Adipocyte (in vitro differentiated cells): Measurements from ENCODE around the gene MYO18A.
A peak's percentile ranks its signal among the peaks of the same experiment; 100 is the strongest.

Experiments used
- DNase-seq: peaks from one replicate; pipeline ENCODE4 v3.0.0-alpha.2; 2015; ENCODE audit warnings: low read depth
- H3K27me3 ChIP-seq: replicated peaks from 2 replicates; pipeline ENCODE4 v1.7.0; 2013; ENCODE audit warnings: mild to moderate bottlenecking, low read length, moderate library complexity; ENCODE audit not compliant: control insufficient read depth, insufficient read depth
- H3K36me3 ChIP-seq: 2 replicates; pipeline ENCODE4 v1.7.0; 2013; ENCODE audit warnings: low read length, mild to moderate bottlenecking, moderate library complexity; ENCODE audit not compliant: control insufficient read depth, insufficient read depth, severe bottlenecking
- H3K4me1 ChIP-seq: 2 replicates; pipeline ENCODE4 v1.7.0; 2013; ENCODE audit warnings: mild to moderate bottlenecking, low read length, moderate library complexity; ENCODE audit not compliant: control insufficient read depth, insufficient read depth
- H3K4me3 ChIP-seq: 2 replicates; pipeline ENCODE4 v1.7.0; 2013; ENCODE audit warnings: mild to moderate bottlenecking, low read length, moderate library complexity
- H3K9ac ChIP-seq: 2 replicates; pipeline ENCODE4 v1.7.0; 2013; ENCODE audit warnings: mild to moderate bottlenecking, low read length, moderate library complexity
- H3K9me3 ChIP-seq: 2 replicates; pipeline ENCODE4 v1.7.0; 2013; ENCODE audit warnings: mild to moderate bottlenecking, low read length, moderate library complexity; ENCODE audit not compliant: control insufficient read depth

Gene MYO18A

DNA sequence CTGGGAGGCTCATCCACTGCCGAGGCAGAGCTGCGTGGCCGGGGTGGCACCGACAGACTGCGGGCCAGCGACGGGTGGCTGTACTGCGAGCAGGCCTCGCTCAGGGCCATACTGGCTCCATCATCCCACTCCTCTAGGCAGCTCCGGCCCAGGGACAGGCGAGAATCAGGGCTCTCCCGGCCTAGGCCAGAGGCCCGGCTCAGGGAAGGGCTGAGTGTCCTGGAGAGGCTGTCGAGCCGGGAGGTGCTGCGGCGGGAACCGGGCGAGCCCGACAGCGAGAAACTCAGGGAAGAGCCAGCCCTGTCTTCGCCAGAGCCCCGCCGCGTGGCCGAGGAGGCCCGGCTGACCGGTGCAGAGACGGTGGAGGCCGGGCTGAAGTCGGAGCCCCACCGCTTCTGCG, 99.9 kb downstream of the MYO18A start:
- no peak for DNase-seq
- Histone ChIP-seq H3K4me1 (peaks cover 5% of the 10 kb centered on the region), H3K4me3 (no peak overlapping the region), H3K36me3 (peaks cover 2% of the 10 kb centered on the region), H3K9me3 (no peaks in the 10 kb centered on the region), H3K27me3 (no peaks in the 10 kb centered on the region), H3K9ac (no peak overlapping the region)

DNA sequence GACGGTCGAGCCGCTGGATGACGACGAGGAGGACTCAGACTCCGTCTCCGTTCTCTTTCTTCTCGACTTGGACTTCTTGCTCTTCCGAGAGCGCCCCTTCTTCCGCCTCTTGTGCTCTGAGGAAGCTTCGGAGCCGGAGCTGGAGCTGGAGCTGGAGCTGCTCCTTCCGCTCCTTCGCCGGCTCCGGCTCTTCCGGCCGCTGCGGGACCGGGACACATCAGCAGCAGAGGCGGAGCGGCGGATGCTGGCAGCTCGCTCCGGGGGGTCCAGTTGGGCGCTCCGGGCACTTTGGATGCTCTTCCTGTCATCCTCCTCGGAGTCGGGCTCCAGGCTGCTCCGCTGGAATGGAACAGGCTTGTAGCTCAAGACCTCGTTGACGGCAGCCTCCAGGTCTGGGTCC, 100.3 kb downstream of the MYO18A start:
- Histone ChIP-seq H3K4me1 (peaks cover 5% of the 10 kb centered on the region), H3K27me3 (no peaks in the 10 kb centered on the region), H3K9ac (no peak overlapping the region), H3K9me3 (no peaks in the 10 kb centered on the region), H3K36me3 (no peaks in the 10 kb centered on the region), H3K4me3 (no peak overlapping the region)
- no peak for DNase-seq

DNA sequence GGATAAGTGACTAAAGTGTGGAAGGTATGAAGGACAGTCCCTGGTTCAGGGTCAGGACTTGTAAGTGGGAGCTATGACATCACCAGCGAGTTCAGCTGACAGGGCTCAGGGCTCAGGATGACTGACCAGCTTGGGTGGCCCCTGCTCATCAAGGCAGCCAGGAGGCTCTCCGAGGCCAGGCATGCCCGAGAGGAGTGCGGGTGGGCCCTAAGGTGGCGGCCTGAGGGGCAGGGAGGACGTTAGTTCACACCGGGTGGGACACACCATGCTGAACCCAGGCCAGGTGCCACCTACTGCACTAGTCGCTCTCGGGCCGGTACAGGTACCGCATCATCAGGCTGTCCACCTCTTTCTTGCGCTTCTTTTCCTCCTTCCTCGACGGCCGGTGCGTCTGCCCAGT, 100.8 kb downstream of the MYO18A start:
- H3K27me3 ChIP-seq = no peaks in the 10 kb centered on the region
- H3K4me3 ChIP-seq = no peak overlapping the region
- no peak for DNase-seq
- H3K9ac ChIP-seq = no peak overlapping the region
- peaks cover 5% of the 10 kb centered on the region for H3K4me1 ChIP-seq
- no peaks in the 10 kb centered on the region for H3K9me3 ChIP-seq
- no peaks in the 10 kb centered on the region for H3K36me3 ChIP-seq

DNA sequence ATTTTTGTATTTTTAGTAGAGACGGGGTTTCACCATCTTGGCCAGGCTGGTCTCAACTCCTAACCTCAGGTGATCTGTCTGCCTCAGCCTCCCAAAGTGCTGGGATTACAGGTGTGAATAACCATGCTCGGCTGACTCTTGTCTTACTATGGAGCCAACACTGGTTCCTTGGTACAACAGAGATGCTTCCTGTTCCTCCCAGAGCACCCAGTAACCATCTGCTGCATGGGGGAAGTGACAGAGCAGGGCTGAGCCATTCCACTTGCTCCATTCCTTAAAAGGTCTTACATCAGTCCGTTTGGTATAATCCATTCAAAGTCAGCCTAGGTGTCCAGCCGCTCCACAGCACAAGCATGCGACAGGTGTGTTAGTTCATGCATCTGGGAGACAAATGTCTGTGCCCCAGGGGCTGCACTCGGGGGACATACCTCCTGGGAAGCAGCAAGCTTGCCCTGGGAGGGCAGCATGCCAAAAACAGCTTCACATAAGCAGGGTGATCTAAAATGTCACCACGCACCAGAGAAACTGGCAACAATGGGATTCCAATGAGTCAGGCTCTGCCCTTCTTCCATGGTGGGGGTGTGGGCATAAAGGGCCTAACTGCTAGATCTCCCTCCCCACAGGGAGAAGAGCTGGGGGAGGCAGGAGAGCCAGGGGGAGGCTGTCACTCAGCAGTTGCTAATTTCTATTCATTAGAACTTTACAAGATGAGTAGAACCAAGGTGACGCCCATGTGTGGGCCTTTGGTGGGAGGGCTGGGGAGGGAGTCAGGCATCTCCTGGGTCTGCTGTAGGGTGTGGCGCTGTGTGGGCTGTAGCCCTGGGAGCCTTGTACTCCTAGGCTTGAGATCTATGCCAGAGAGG, 101.8 kb downstream of the MYO18A start:
- no peak overlapping the region for H3K4me3 ChIP-seq
- H3K9ac ChIP-seq = no peak overlapping the region
- H3K36me3 ChIP-seq = no peaks in the 10 kb centered on the region
- no peaks in the 10 kb centered on the region for H3K9me3 ChIP-seq
- H3K4me1 ChIP-seq = peaks cover 5% of the 10 kb centered on the region
- H3K27me3 ChIP-seq = peaks cover 5% of the 10 kb centered on the region
- peak; percentile 51 for DNase-seq

DNA sequence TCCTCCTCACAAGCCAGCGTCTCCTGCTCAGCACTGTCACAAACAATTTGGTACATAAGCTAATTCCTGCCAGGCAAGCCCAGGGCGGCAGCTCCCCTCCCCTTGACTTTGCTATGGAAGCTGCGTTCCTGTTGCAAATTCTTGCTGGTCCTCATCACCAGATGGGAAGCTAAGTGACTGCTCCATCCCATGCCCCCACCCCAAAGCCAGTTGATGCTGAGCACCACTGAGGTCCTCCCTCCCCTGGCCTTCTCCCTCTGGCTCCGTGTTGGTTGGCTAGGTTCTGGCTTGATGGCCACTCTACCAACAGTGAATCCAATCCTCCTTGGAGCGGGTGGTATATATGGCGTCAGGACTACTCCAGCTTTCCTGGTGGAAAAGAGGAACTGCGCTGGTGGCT, 102.9 kb downstream of the MYO18A start:
- Histone ChIP-seq H3K9ac (no peak overlapping the region), H3K9me3 (no peaks in the 10 kb centered on the region), H3K36me3 (no peaks in the 10 kb centered on the region), H3K27me3 (peaks cover 16% of the 10 kb centered on the region), H3K4me1 (peaks cover 5% of the 10 kb centered on the region), H3K4me3 (no peak overlapping the region)
- DNase-seq = no peak

DNA sequence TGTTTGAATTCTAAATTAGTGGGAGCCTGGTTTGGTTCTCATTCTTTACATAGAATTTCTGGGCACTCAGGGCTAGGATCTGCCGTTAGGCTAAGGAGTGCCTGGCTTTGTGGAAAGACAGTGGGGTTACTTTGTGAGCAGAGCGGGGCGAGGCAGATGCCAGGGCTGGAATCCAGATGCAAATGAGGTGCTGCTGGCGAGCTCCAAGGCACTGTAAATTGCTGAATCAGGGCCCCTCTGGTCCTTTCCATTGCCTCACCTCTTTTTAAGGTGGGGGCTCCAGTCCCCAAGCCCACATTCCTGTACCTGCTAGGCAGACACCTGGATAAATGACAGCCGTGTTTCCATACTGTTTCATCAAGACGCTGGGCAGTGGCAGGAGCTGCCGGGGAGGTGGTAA, 103.5 kb downstream of the MYO18A start:
- no peaks in the 10 kb centered on the region for H3K36me3 ChIP-seq
- H3K9ac ChIP-seq = no peak overlapping the region
- H3K27me3 ChIP-seq = peaks cover 18% of the 10 kb centered on the region
- H3K9me3 ChIP-seq = no peaks in the 10 kb centered on the region
- no peak overlapping the region for H3K4me3 ChIP-seq
- peaks cover 5% of the 10 kb centered on the region for H3K4me1 ChIP-seq
- no peak for DNase-seq

DNA sequence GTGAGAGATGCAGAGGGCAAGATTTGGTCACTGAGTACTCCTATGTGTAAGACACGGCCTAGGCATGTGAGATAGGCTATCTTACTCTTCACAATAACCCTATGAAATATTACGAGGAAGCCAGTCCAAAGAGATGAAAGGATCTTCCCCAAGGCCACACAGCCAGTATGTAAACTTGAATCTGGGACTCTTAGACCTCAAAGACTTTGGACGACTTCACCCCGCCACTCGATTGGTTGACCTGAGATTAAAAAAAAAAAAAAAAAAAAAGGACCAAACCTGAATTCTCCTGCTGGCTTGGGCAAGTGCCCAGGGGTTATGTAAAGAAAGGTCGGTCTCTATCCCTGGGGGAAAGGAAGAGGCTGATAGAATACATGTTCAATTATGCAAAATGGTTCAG, 104.1 kb downstream of the MYO18A start:
- H3K4me3 ChIP-seq = no peak overlapping the region
- H3K27me3 ChIP-seq = peaks cover 24% of the 10 kb centered on the region
- H3K36me3 ChIP-seq = no peaks in the 10 kb centered on the region
- no peak overlapping the region for H3K9ac ChIP-seq
- DNase-seq = no peak
- peaks cover 5% of the 10 kb centered on the region for H3K4me1 ChIP-seq
- H3K9me3 ChIP-seq = no peaks in the 10 kb centered on the region

DNA sequence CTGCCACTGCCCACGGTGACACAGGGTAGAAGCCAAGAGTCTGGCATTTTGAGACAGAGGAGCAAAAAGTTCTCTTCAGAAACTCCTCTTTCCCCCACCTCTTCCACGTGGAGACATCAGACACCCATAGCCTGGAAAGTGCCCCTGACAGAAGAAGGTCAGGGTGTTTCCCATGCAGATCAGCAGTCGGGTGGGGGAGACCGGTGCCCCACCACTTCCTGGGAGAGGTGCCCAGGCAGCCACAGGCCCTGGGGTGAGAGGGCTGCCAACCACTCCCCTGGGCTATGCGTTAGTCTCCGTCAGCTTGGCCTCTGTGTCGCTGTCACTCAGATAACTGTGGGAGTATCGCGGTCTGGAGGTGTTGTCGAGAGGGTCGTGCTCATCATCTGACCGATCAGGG, 105.7 kb downstream of the MYO18A start:
- no peaks in the 10 kb centered on the region for H3K9me3 ChIP-seq
- H3K36me3 ChIP-seq = no peaks in the 10 kb centered on the region
- no peak overlapping the region for H3K4me3 ChIP-seq
- no peak for DNase-seq
- H3K9ac ChIP-seq = no peak overlapping the region
- H3K4me1 ChIP-seq = peaks cover 10% of the 10 kb centered on the region
- peaks cover 40% of the 10 kb centered on the region for H3K27me3 ChIP-seq

DNA sequence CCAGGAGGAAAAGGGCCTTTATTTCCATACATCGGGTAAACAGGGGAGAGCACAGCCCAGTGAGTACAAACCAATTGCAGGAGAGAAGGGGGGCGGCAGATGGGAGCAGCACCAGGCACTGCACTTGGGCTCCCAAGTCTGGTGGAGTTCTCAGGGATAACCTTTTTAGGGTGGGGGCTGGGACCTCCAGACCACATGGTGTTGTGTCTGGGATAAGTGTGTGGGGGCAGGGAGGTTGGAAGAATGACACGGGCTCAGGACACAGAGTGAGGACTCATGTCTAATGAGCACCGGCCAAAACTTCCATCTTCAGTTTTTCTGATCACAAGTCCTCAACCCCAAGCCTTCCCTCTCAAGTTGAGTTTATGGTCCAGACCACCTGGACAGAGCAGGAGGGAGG, 106.7 kb downstream of the MYO18A start:
- Histone ChIP-seq H3K9ac (no peak overlapping the region), H3K27me3 (peaks cover 41% of the 10 kb centered on the region)

DNA sequence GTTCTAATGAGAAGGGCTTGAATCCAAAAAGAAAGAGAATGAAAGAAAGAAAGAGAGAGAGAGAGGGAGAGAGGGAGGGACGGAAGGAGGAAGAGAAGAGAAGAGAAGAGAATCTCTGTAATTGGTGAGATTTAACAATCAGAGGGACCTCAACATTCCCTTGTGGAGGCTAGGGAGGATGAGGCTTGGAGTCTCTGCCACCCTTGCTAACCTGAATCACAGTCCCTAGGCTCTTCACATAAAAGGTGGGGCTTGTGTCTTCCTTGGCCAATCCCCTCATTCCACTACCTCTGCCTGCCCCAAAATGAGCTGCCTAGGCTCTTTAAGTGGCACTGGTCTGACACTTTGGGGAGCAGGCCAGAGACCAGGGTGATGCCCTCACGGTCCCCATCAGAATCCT, 107.2 kb downstream of the MYO18A start:
- H3K27me3 ChIP-seq = peaks cover 41% of the 10 kb centered on the region
- no peak for DNase-seq
- H3K4me3 ChIP-seq = no peak overlapping the region
- peaks cover 5% of the 10 kb centered on the region for H3K4me1 ChIP-seq
- H3K9me3 ChIP-seq = no peaks in the 10 kb centered on the region
- H3K9ac ChIP-seq = no peak overlapping the region
- no peaks in the 10 kb centered on the region for H3K36me3 ChIP-seq

More for the DNA sequence above, 106.7 kb downstream of the MYO18A start:
- Histone ChIP-seq H3K9me3 (no peaks in the 10 kb centered on the region), H3K36me3 (no peaks in the 10 kb centered on the region), H3K4me1 (peaks cover 5% of the 10 kb centered on the region), H3K4me3 (no peak overlapping the region)
- no peak for DNase-seq

DNA sequence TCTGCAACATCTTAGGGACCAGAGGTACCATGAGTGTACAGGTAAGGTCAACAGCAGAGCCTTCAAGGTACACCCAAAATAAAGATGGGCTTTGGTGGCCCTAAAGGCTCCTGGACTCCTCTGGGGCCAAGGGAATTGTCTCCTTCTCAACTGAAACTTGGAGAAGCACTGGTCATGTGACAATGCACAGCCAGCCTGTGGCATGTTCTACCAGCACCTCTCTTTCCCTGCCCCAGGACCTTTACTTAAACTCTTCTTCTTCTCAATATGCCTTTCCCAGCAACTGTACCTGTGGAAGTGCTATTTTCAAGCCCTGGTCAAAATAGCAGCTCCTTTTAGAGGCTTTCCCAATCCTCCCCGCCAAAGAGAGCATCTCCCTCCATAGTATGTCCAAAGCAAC, 108.9 kb downstream of the MYO18A start:
- H3K9ac ChIP-seq = no peak overlapping the region
- DNase-seq = no peak
- no peak overlapping the region for H3K4me3 ChIP-seq
- no peaks in the 10 kb centered on the region for H3K9me3 ChIP-seq
- no peaks in the 10 kb centered on the region for H3K36me3 ChIP-seq
- peaks cover 5% of the 10 kb centered on the region for H3K4me1 ChIP-seq
- peaks cover 45% of the 10 kb centered on the region for H3K27me3 ChIP-seq

DNA sequence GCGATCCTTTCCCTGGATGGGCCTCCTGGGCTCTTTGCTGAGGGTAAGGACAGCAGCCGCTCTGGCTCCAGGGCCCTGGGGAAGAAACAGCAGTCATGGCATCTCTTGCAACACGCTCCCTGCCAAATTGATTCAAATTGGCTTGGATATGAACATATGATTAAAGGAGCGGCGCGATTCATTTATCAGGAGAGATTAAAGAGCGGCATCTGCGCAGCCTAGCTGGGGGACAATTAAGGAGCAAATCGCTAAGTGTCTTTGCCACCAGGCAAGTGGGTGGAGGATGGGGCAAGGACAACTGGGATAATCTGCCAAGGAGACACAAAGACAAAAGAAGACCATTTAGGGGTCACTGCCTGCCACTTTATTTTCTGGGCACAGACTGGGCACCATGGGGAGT, 109.4 kb downstream of the MYO18A start:
- Histone ChIP-seq H3K4me3 (no peak overlapping the region), H3K9me3 (no peaks in the 10 kb centered on the region), H3K4me1 (peaks cover 5% of the 10 kb centered on the region), H3K27me3 (peaks cover 49% of the 10 kb centered on the region), H3K9ac (no peak overlapping the region), H3K36me3 (no peaks in the 10 kb centered on the region)
- no peak for DNase-seq
